ENCODE data around the gene WNT9B.

WNT9B gene

DNA sequence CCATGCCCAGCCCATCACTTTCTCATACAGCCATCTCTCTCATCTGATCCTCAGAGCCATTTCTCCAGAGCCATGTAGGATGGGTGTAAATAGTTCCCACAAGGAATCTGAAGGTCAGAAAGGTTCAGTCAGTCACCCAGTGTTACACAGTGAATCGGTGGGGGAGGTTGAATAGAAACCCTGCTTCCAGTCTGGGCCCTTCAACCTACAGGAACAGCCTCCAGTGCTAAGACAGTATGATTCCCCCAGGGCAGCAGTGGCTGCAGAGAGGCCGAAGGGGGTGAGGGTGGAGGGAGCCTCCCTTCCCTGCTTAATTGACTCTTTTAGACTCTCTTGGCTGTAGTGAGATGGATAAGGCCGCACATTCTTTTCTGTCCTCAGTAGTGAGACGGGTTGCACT, 3.6 kb downstream of the WNT9B start:
- DNase-seq (ENCODE audit: low spot score) = no peak

DNA sequence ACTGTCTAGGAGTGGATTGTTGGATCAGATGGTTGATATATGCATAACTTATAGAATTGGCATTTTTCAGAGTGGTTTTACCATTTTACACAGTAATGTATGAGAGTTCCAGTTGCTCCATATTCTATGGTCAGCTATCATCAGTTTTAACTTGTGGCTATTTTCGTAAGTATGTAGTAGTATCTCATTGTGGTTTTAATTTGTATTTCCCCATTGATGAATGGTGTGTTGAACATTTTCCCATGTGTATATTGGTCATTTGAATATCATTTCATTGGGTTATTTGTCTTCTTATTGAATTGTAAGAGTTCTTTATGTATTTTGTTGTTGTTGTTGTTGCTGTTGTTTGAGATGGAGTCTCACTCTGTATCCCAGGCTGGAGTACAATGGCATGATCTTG, 6.2 kb downstream of the WNT9B start:
- DNase-seq (ENCODE audit: low spot score) = no peak

DNA sequence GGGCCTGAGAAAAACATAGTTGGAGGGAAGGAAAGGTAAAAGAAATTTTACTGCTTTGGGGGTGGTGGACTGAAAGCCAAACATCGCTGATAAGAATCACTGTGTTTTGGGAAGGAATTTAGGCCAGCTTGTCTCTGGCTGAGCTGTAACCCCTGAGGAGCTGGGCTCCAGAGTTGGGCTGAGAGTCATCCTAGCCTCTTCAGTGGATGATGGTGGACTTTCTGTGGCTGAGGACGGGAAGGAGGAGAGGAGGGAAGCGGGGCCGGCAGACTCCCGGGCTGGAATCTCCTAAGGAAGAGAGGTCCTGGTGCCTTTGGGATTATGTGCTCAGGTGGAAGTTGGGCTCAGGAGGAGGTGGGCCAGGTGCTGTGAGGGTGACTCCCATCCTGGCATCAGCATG, 8.6 kb downstream of the WNT9B start:
- no peak for DNase-seq (ENCODE audit: low spot score)

DNA sequence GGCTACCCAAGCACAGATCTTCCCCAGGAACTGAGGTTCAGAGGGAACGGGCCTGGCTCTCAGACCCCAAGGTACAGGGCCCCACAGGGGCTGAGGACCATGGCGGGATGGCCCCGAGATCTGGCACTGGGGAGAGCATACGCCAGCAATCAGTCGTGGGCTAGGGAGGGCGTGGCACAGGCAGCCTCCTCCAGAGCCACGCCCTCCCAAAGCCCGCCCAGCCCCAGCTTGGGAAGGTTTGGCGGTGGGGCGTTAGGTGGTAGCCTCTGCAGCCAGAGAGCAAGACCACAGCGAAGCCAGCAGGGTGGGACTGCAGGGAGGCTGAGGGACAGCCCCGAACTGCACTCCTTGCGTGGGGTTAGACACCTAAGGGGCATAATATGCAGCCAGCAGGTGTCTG, 11.6 kb downstream of the WNT9B start:
- DNase-seq (ENCODE audit: low spot score) = no peak

DNA sequence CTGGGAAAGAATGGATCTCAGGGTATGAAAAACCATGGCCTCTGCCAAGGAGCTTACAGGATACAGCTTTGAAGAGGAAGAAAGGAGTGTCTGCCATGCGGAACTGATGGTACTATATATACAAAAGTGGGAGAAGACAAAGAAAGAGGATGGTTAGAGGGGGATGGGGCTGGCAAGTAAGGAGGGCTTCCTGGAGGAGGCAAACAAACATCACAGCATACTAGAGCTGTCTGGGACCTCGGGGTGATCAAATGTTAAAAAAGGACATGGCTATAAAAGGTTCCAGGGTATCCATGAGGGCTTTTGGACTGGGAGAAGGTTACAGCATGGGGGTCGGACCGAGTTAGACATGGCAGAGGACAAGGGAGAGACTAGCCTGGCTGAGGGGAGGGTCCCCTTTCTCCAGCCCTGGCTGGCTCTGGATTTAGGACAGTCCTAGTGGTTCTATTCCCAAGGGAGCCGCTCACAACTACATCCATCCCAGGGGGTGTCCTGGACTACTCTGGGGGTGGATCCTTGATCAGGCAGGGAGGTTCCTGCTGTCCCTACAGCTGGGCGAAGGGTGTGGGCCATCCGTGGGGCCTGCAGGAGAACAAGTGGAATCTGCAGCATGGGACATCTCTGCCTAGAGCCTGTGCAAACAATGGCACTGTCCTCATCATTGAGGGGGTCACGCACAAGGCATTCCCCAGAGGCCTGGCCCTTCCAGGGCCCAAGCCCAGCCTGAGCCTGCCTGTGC, 12.2 kb downstream of the WNT9B start:
- no peak for DNase-seq (ENCODE audit: low spot score)

DNA sequence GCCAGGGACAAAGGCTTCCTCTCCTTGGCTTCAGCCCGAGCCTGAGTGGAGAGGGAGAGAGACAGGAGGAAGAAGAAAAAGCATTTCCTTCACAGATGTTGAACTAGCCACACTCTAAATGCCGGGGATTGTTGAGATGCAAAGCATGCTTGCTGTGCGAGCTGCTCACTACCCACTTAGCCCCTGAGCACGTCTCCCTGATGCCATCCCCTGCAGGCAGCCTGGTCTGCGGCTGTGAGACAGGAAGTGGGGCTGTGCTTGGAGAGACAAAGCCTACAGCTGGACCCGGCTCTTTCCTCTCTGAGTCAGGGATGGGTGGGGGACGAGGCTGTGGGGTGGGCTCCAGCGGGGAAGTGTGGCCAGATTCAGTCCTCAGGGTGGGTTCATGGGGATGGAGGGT, 13.7 kb downstream of the WNT9B start:
- peak; percentile 59 for DNase-seq (ENCODE audit: low spot score)

DNA sequence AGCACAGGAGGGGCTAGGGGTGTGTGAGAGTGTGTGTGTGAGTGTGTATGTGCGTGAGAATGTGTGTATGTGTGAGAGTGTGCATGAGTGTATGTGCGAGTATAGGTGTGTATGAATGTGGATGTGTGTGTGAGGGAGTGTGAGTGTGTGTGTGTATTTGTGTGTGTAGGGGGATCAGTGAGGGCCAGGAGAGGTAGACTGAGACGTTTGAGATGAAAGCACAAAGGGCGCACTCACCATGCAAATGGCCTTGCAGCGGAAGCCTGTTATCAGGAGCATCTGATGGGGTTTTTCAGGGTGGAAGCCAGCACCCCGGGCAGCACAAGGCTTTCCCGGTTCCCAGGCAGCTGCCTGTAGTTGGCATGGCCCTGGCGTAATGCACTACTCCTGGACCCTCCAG, 14.9 kb downstream of the WNT9B start:
- DNase-seq (ENCODE audit: low spot score) = no peak

DNA sequence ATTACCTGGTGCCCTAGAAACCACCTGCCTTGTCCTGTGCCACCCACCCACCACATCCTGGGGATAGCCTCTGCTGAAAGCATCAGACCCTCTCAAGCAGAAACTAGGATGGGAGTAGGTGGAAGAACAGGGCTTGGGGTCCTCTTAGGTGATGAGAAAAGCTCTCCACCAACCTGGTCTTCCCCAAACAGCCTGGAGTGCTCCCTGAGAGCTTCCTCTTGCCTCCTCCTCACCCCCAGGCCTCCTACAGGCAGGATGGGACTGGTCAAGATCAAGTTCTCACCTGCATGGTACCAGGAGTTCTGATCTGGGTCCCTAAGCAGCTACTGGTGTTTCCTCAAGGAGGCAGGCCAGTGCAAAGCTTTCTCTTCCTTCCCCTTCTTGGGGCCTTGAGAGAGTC, 15.4 kb downstream of the WNT9B start:
- no peak for DNase-seq (ENCODE audit: low spot score)

DNA sequence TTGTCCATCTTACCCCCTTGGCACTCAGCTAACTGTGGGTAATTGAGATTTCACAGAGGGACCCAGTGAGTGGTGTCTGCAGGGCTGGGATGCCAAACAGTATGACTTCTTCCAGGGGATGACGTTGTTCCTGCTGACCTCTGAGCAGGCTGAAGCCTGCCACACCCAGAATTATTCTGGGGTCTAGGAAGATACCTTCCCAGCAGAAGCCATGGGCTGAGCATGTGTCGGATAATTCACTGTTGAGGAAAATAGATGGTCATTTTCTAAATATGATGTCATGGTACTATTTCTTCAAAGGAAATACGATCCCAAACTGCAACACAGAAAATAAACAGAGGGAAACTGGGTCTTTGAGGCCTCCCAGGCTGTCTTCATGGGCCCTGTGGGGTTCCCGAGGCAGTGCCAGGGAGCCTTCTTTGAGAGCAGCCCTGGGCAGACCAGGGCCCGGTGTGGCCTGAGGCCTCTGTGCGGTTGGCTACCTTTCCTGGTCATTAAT, 17.4 kb downstream of the WNT9B start:
- DNase-seq (ENCODE audit: low spot score) = peak; percentile 49

DNA sequence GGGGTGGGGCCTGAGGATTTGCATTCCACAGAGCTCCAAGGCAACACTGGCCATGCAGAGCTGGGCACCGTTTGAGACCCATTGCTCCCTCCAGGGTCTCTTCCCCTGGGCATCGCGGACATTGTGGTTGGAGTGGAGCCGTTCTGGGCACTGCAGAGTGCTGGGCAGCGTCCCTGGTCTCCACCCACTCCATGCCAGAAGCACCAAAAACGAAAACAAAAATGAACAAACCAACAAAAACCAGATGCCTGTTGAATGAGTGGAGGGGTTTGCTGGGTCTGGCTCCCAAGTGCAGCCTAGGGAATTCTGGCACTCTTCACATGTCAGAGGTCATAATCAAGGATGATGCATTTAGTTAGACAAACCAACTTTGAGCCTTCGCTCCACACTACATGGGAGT, 17.9 kb downstream of the WNT9B start:
- peak; percentile 33 for DNase-seq (ENCODE audit: low spot score)

DNA sequence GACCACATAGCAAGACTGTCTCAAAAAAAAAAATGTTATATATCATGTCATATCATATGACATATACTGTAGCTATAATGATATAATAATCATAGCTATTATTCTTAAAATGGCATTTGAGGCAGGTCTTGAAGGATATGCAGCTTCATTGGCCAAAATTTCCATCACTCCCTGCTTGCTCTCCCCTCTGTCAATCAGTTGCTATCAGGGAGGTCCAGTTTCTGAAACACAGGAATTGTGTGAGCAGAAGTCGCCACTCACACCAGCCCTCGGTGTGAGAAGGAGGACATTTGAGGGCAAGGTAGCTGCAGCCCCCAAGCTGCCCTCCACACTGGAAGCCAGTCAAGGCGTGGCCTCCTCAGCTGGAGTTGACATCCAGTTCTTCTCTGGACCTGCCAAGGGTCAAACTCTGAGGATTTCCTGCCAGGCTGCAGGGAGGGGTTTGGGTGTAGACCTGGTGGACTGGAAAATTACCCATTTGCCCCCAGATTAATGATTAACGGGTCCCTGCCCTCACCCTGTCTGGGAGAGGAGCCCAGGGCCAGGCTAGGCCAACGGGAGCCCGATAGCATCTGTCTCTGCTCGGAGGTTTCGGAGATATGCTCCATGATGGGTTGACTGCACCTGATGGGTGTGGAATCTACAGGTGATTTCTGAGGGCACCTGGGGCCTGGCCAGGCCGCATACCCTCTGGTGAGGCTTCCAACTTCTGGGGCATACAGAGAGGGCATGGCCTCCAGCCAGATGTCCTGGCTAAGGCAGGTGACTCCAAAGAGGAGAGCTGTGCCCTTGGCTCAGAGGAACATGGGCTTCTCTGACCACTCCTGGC, 18.8 kb downstream of the WNT9B start:
- no peak for DNase-seq (ENCODE audit: low spot score)

DNA sequence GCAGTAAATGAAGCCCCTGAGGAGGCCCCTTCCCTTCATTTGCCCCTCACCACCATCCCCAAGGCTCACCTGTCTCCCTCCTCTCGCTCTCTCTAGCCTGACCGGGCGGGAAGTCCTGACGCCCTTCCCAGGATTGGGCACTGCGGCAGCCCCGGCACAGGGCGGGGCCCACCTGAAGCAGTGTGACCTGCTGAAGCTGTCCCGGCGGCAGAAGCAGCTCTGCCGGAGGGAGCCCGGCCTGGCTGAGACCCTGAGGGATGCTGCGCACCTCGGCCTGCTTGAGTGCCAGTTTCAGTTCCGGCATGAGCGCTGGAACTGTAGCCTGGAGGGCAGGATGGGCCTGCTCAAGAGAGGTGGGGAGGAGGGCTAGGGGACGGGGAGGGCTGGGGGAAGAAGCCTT, 21.0 kb downstream of the WNT9B start:
- DNase-seq (ENCODE audit: low spot score) = no peak

DNA sequence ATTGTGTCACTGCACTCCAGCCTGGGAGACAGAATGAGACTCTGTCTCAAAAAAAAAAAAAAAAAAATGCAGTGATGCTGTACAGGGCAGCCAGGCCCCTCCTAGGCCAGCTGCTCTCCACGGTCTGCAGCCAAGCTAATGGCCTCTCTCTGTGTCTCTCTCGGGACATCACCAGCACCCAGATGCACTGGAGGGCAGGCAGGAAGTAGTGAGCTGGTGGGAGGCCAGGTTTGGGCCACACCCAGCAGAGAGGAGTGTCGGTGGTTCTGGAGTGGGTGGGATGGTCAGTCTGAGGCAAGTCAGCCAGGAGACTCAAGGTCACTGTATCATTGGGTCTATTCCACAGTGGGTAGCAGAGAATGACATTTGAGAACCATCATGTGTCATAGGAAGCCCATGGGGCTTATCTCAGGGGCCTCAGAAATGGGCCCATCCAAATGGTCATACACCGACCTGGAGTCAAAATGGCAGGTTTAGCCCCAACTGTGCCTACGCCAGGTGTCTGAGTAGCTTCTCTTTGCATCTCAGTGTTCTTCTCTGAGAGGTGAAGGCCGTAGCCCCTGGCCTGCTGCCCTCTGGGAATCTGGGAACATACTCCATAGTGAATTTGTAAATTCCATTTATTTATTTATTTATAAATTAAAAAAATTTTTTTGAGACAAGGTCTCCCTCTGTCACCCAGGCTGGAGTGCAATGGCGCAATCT, 22.7 kb downstream of the WNT9B start:
- no peak for DNase-seq (ENCODE audit: low spot score)

DNA sequence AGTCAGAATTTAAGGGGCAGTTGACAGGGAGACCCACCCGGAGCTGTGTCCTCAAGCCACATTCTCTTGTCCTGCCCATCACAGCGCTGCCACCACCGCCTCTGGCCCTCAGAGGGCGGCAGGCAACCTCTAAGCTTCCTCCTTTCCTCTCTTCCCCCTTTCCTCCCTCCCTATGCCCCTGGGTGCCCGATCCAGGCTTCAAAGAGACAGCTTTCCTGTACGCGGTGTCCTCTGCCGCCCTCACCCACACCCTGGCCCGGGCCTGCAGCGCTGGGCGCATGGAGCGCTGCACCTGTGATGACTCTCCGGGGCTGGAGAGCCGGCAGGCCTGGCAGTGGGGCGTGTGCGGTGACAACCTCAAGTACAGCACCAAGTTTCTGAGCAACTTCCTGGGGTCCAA, 23.5 kb downstream of the WNT9B start:
- DNase-seq (ENCODE audit: low spot score) = no peak

DNA sequence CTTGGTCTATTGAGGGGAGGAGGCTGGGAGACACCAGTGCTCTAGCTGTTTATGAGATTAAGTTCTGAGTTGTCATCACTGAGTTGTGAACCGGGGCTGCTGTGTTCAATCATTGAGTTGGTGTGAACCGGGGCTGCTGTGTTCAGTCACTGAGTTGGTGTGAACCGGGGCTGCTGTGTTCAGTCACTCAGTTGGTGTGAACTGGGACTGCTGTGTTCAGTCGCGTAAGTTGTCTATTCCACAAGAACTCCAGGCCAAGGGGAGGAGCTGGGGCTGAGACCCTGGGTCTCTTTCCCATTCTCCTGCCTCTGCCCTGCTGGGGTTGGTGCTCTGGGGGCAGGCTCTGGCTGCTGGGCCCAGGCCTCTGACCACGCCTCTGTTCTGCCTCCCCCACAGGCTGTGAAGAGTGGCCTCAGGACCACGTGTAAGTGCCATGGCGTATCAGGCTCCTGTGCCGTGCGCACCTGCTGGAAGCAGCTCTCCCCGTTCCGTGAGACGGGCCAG, 24.5 kb downstream of the WNT9B start:
- no peak for DNase-seq (ENCODE audit: low spot score)

DNA sequence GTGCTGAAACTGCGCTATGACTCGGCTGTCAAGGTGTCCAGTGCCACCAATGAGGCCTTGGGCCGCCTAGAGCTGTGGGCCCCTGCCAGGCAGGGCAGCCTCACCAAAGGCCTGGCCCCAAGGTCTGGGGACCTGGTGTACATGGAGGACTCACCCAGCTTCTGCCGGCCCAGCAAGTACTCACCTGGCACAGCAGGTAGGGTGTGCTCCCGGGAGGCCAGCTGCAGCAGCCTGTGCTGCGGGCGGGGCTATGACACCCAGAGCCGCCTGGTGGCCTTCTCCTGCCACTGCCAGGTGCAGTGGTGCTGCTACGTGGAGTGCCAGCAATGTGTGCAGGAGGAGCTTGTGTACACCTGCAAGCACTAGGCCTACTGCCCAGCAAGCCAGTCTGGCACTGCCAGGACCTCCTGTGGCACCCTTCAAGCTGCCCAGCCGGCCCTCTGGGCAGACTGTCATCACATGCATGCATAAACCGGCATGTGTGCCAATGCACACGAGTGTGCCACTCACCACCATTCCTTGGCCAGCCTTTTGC, 25.0 kb downstream of the WNT9B start:
- no peak for DNase-seq (ENCODE audit: low spot score)

DNA sequence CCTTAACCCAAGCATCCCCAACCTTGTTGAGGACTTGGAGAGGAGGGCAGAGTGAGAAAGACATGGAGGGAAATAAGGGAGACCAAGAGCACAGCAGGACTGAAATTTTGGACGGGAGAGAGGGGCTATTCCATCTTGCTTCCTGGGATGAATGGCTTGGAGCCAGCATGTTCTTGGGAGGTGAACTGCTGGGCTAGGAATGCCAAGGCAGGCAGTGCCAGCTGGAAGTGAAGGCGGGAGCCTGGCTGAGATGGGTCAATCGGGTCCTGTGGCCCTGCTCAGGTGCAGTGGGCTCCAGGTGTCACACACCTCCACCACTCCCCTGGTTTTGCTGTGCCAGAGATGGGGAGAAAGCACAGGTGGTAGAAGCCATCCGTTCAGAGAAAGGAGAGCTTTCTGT, 25.5 kb downstream of the WNT9B start:
- DNase-seq (ENCODE audit: low spot score) = no peak

DNA sequence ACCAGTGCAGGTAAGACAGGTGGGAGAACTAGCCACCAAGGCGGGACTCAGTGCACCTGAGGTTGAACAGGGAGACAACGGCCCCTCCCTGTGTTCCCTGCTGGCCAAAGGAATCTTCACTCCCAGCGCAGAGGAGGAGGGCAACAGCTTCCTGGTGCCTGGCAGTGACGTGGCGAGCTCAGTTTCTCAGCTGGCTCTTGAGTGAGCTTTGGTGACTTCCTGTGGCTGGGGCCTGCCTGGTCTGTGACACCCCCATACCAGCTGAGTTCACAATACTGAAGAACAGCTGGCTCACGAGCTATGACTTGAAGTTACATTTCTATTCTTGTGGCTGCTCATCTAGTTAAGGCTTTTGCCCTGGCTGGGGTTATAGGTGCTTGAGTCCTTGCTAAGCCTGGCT, 26.1 kb downstream of the WNT9B start:
- DNase-seq (ENCODE audit: low spot score) = no peak

DNA sequence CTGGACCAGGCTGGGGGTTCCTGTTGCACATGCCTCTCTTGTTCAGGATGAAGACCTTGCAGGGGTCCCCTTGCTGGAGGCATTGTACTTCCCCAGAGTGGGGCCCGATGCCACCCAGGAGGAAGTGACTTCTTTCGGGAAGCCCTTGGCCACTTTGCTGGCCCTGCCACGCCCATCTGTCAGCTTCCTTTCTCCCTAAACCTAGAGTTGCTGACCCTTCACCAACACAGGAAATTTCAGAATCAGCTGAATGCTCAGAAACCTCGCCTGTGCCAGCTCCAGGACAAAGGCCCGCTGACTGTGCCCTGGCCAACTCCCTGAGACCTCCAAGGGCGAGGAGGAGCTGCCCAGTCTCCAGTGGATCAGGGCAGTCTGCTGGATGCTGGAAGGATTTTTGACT, 26.7 kb downstream of the WNT9B start:
- DNase-seq (ENCODE audit: low spot score) = no peak

DNA sequence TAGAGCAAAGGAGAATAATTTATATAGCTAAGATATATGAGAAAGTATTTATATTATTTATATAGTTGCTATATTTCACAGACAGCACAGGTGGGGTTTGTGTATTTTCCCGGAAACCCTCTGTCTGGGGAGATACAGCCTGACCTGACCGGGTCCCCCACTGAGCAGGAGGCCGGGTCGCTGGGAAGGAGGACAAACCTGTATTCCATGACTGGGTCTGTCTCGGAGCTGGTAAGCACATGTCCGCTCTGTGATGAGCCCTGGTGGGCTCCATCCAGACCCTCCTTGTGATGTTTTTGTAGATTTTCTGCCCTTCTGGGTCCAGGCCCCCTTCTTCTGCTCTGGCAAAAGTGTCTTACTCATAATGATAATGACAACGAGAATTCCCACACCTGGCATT, 27.7 kb downstream of the WNT9B start:
- no peak for DNase-seq (ENCODE audit: low spot score)

DNA sequence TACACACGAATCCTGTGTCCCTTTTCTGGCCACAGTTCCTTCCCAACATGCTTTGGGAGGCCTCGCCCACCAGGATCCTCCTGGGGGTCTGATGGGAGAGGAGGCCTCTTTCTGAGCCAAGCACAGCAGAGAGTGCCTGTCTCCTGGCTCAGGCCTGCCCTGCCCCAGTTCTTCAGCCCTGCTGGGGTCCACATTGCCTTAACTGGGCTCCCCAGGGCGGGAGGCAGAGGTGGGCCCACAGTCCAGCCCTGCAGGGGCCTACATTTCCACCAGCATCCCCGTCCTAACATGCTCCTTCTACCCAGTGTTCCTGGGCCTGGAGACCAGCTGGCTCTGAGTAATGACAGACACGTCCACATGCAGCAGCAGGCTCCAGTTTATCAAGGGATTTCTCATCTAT, 29.6 kb downstream of the WNT9B start:
- no peak for DNase-seq (ENCODE audit: low spot score)

DNA sequence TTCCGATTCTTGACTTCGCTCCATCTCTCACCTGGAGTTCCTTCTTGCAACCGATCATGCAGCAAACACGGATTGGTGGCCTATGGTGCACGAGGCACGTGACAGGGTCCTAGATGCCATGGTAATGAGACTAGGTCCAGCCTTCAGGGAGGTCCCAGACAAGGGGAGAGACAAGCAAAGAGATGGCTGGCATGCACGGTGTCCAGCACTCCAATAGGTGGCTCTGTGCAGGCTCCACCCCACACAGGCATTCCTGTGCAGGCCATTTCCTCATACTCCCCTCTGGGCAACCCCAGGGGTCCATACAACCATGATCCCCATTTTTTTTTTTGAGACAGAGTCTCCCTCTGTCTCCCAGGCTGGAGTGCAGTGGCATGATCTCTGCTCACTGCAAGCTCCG, 31.3 kb downstream of the WNT9B start:
- no peak for DNase-seq (ENCODE audit: low spot score)
